GM18499 (cell line): Measurements from ENCODE around the gene SMAP1.
A peak's percentile ranks its signal among the peaks of the same experiment; 100 is the strongest.

ENCODE experiments used
- ATAC-seq: cut with Tn5 transposase; IDR thresholded peaks from one replicate; pipeline ENCODE4 v1.9.1; 2021; ENCODE audit warnings: moderate number of reproducible peaks; ENCODE audit not compliant: insufficient read depth, unreplicated experiment

SMAP1 gene

DNA sequence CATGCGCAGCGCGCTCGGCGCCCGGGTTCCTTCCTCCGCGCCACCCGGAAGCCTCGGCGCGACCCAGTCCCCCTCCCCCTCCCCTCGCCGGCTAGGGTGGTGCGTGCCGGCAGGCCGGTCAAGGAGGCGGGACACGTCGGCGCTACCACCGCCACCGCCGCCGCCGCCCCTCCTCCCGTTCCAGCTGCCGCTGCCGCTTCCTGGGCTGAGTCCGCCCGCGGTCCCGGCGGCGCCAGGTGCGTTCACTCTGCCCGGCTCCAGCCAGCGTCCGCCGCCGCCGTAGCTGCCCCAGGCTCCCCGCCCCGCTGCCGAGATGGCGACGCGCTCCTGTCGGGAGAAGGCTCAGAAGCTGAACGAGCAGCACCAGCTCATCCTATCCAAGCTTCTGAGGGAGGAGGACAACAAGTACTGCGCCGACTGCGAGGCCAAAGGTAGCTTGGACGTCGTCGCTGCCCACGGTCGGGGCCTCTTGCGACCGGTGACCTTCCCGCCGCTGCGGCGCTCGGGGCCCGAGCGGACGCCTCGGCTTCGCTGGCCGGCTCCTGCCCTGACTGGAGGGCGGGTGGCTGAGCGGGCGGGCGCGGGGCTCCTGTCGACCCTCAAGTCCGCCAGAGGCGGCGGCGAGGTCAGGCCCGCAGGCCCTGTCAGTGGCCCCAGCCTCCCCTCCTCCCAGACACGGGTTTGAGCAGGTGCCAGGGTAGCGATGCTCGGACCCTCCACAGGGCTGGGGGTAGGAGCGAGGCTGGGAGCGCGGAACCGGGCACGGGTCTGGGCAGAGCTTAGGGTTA, at the start of gene SMAP1:
Gene SMAP1 (plus strand): TSS at position 173 of the 788 bp plus-strand sequence. CDS start 141 bp downstream, at position 314.
- ATAC-seq: peak; percentile 59

DNA sequence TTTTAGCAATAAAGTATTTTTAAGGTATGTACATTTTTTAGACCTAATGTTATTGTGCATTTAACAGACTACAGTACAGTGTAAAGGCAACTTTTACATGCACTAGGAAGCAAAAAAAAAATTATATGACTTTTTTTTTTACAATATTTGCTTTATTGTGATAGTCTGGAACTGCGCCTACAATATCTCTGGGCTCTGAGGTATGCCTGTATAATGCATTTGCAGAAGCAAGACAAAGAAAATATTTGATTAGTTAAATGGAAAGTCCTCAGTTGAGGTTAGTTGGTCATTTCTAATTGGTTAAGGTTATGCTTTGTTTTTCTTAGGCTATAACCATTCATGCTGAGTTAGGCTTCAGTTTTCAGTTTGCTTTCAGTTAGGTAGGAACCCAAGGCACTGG, 46.9 kb upstream of the SMAP1 start:
- ATAC-seq: no peak

DNA sequence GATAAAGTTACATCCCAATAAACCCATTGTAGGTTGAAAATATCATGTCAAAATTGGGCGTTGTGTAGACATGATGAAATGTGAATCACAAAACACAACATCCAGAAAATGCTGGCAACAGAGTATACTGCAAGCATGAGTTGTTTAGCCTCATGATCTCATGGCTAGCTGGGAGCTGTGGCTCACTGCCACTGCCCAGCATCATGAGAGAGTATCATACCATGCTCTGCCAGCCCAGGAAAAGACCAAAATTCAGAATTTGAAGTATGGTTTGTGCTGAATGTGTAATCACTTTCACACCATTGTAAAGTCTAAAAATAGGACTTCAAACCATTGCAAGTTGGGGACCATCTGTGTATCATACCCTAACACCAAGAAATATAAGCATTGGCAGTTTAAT, 45.2 kb upstream of the SMAP1 start:
- ATAC-seq: no peak

DNA sequence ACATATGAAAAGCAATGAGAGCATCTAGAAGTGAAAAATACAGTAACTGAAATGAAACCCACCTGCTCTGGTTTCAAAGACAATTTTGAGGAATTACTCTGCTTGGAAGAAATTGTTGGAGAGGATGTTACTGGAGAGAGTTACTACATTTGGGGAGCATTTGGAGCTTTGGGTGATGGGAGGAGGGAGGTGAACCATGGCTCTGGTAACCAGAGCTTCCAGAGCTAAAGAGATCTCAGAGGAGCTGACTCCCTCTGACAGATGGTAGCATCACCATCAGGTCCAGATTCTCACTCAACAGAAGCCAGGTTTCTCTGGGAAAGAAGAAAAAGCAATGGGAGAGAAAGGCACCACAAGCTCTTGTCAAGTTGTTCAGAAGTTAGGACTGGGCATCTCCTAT, 42.2 kb upstream of the SMAP1 start:
- ATAC-seq: no peak

DNA sequence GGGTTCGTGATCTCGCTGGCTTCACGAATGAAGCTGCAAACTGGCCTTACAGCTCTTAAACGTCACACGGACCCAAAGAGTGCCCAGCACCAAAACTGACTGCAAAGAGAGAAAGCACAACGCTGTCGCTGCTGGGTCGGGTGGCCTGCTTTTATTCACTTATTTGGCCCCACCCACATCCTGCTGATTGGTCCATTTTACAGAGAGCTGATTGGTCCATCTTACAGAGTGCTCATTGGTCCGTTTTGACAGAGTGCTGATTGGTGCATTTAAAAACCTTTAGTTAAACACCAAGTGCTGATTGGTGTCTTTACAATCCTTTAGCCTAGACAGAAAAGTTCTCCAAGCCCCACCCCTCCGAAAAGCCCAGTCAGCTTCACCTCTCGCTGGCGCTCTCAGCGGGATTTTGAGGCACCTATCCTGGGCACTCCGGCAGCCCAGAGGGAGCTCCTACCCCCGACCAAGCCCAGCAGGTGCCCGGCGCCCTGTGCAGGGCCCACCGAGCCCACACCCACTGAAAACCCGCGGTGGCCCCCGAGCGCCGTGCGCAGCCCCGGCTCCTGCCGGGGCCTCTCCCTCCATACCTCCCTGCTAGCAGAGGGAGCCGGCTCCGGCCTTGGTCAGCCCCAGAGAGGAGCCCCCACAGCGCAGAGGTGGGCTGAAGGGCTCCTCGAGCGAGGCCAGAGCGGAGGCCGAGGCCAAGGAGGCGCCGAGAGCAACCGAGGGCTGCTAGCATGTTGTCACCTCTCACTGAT, 40.0 kb upstream of the SMAP1 start:
- no peak for ATAC-seq

DNA sequence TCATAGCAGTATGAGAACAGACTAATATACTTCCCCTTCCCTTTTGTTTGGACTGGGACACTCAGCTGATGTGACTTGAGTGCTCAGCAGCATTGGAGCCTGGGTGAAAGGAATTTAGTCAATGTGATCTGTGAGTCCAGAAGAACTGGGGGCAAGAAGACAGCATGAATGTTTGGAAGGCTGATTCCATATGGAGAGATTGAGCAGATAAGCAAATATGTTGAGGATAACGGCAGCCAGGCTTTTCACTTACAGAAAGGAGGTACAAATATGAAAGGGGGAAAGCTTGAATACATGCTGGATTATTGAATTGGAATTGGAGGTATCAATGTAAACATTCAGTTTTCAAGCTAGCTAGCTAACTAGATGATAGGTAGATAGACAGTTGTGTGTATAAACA, 37.8 kb upstream of the SMAP1 start:
- ATAC-seq: no peak

DNA sequence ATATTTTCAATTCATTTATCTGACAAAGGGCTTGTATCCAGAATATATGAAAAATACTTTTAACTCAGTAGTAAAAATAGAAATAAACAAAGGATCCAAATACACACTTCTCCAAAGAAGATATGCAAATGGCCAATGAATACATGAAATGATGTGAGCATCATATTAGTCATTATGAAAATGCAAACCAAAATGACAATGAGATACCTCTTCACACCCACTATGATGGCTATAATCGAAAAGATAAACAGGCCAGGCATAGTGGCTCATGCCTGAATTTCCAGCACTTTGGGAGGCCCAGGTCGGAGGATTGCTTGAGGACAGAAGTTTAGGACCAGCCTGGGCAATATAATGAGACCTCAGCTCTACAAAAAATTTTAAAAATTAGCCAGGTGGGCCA, 33.8 kb upstream of the SMAP1 start:
- no peak for ATAC-seq

DNA sequence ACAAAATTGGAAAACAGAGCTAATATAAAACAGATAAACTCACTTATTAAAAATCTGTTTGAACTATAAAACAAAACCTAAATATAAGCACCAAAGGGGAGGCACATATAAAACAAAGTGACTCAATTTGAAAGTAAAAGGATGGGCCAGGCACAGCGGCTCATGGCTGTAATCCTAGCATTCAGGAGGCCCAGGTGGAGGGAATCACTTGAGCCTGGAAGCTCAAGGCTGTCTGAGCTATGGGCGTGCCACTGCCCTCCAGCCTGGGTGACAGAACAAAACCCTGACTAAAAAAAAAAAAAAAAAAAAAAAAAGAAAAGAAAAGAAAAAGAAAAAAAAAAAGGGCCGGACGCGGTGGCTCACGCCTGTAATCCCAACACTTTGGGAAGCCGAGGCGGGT, 31.1 kb upstream of the SMAP1 start:
- ATAC-seq: no peak

DNA sequence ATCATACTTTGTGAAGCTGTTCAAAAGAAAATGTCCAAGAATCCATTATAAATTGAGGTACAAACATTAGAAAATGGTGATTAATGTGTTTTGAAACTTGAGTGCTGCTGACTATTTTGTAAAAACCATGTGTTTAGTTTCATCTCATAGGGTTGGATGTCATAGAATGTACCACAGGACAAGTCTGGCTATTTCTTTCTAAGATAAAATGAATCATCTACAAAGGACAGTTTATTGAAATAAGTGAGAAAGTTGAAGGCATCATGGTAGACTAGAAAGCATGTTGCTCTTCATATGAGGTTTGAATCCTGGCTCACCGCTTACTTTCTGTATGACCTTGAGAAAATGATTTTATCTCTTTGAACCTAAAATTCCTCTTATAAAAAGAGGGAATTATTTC, 29.2 kb upstream of the SMAP1 start:
- no peak for ATAC-seq

DNA sequence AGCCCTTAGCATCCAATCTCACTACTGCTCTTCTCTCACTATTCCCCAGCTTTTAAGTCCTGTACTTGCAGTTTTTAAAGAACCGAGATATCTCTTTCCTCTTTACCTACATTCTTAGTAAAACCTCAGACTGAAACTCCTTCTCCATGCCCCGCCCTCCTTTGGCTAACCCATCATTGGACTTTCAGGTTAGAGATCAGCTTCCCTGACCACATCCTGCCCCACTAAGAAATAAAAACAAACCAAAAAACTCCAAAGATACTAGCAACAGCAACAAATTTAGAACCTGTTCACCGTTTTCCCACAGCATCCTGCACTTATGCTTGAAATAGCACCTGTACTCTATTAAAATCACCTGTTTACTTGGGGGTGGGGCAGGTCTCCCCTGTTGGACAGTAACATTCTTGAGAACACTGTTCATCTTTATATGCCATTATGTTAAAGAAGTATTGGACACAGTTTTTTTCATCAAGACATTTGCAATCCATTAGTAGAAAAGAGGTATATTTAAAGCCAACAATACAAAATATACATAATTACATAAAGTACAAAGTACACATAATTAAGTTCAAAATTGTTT, 16.3 kb upstream of the SMAP1 start:
- ATAC-seq: peak; percentile 71

DNA sequence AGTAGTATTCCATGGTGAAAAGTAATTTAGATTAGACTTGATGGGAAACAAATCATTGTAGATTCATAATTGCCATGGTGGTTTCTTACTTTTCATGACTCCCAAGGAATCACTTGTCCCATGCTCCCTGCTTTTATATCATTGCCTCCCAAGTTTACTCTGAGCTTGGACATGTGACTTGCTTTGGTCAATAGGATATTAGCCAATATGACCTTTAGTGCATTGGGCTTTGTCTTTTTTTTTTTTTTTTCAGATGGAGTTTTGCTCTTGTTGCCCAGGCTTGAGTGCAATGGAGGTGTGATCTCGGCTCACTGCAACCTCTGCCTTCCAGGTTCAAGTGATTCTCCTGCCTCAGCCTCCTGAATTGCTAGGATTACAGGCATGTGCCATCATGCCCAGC, 15.5 kb upstream of the SMAP1 start:
- no peak for ATAC-seq

DNA sequence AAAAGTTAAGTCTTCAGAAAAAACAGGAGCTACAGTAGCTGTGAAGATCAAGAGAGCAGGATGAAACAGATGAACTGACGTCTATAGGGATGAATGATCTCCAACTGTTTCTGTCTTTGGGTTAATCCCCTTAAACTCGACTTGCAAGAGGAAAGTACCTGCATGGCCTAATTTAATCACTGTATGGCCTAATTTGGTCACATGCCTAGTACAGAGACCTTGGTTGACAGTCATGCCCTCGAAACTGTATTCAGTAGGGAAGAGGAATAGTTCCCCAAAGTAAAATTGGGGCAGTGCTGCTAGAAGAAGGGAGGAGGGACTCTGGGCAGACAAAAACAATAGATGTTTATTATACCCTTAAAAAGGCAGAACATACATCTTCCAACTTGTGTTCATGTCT, 10.0 kb upstream of the SMAP1 start:
- ATAC-seq: no peak

DNA sequence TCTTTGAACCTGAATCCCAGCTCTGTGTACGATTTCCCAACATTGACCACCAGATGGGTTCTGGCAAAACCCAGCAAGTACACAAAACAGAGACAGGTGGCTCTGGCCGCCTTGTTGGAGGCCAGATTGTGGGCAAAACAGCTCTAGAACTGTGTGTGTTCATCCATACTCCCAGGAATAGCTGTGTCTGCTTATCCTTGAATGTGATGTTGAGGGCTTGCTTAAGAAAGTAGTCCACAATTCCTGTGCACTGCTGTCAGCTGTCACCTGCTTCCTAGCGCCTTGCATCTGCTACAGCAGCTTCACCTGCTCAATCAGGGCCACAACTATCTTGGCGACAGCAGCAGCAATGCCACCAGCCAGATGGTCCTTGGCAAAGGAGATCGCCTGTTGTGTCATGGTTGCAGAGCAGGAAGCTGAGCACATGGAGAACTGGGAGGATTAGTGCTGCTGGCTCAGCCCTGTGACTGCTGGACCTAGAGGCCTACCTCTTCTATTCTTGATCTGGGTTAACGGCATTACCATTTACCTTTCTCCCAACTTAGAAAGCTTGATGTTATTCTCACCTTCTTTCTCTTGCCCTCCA, 3.7 kb upstream of the SMAP1 start:
- no peak for ATAC-seq

DNA sequence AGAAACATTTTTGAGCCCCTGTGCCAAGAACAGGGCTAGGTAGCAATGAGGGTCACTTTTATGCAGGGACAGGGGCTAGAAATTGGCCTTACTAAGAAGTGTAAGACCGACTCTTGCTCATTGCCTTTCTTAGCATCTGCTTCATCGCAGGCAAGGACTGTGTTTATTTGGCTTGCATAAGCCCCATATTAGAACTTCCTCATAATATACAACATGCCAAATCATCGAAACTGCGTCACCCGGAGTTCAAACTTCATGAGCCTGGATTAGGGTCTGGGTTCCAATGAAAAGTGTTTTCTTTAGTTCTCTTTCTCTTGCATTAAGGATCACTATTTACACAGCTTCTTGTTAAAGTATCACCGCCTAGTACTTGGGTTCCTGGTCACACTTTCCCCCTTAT, 977 bp upstream of the SMAP1 start:
- ATAC-seq: no peak

DNA sequence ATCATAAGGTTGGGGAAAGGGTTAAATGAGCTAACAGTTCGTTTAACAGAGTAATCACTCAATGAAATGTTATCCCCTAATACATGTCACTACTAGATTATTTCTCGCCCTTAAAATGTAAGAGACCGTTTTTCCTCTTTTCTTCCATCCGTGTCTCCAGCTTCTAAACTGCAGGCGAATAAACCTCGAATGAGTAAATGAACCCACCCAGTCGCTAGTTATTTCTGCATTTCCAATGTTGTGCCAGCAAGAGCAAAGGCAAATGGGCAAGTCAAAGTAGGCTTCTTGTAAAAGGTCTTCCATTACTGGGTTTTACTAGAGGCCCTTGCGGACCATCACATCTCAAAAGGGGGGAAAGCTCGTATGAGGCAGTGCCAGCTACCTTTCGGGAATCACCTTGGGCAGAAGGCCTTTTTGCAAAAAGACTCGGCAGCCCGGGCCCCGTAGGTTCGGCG, 400 bp upstream of the SMAP1 start:
- no peak for ATAC-seq

DNA sequence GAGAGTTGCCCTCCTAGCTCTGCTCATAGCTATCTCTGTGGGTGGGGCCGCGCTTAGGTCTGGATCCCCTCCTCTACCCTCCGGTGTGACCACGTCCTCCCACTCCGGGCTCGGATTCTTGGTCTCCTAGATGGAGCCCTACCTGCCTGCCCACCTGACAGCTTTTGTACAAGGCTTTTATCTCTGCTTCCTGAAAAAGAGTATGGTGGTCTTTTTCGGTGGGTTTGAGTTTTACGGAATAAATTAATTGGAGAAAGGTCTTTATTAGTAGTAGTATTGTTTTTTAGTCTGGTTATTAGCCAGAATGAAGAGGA, 773 bp downstream of the SMAP1 start:
- ATAC-seq: no peak

DNA sequence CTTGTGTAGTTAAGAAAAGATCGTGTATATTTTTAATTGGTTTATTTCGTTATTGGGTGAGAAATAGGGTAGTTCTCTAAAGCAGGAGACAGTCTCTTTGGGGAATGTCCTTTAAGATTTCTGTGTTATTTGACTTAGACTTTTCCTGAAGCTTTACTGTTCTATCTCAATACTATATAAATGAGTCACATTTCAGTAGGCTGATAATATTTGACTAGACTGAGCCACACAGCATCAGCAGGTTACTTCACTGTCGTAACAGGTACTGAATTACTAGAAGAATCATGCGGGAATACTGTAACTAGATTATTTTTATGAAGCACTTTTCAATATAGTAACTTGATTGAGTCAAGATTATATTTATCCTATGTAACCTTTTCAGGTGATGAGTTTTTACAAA, 1.4 kb downstream of the SMAP1 start:
- ATAC-seq: no peak

DNA sequence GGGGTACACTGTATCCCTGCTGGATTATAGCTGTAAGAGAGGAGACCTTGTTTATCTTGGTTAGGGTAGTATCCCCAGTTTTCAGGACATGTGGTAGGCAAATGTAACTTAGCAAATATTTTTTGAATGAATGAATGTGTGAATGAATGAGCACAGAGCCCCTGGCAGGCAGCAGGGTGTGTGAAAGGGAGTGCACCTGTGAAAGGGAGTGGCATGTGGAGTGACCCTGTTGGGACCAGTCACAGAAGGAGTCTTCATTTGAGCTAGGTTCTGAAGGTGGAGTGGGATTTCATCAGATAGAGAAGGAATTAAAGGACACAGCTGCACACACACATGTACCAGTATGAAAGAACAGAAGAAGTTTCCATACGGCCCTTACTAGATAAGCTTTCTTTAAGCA, 4.9 kb downstream of the SMAP1 start:
- ATAC-seq: no peak

DNA sequence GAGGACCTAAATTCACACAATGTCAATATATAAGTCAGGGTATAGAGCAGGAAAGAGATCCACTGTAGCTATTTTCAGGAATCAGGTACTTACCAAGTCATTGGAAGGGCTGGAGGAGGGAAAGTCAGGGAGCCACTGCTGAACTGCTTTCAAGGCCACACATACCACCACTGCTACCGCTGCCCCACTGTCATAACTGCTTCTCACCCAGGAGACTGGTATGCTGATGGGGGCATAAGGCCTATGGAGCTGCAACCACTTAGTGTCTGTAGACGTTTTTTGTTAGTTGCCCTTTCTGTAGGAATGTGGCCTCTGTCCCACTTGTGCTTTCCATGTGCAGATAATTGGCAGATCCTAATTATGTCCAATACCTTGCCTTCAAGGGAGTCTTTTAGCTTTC, 5.4 kb downstream of the SMAP1 start:
- no peak for ATAC-seq

DNA sequence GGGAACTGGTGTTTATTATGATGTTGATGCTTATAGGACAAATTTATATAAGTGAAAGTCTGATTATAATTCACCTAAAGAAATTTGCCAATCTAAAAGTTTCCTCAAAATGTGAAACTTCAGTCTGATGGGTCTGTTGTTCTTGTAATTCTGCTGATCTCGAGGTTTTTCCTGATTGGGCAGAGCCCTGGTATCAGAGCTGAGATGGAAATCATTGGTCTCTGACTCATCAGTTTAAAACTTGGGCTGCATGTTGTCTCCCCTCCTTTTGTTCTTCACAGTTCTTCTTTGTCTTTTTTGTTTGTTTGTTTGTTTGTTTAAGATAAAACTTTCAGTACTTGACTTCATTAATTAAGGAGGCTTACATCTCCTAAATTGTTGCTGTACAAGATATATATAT, 5.9 kb downstream of the SMAP1 start:
- ATAC-seq: no peak

DNA sequence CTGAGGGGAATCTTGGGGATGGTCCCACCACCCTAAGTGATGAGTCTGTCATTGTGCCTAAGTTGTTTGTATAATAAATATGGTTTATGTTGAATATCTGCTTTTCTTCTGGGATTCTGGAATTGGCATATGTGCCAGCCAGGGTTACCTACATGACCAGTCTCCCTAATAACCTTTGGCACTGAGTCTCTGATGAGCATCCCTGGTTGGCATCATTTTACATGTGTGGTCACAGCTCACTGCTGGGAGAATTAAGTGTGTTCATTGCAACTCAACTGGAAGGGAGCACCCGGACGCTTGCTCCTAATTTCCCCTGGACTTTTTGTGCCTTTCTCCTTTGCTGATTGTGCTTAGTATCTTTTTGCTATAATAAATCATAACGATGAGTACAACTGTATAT, 8.1 kb downstream of the SMAP1 start:
- ATAC-seq: no peak
